IPS-NIHi7 (cell line): ENCODE results near the gene FOXO3.

Experiments used
- DNase-seq: peaks from one replicate; pipeline ENCODE4 v3.0.0; 2012; ENCODE audit warnings: mixed read lengths; ENCODE audit errors: extremely low spot score

The FOXO3 gene

DNA sequence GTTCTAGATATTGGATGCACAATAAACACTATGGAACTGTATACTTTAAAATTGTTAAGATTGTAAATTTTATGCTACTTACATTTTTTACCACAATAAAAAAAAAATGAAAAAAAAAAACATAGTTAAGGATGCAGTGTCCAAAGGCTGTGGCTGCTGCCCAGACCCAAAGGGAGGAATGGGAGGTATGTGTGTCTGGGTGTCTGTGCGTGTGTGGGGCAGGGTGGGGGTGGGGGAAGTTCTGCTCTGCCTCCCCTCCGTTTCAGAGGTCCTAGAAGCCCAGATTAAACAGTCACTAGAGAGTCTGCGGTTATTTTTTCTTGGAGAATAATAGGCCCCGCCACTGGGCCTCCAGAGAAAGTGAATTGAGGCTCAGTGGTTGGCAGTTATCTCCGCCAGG is 151.1 kb downstream of the FOXO3 start:
- no peak for DNase-seq

GRCh38 chr6:108712946-108713345 is 152.2 kb downstream of the FOXO3 start:
- no peak for DNase-seq

GRCh38 chr6:108714101-108714765 is 153.5 kb downstream of the FOXO3 start:
- DNase-seq: no peak

GRCh38 chr6:108714766-108715414 is 154.2 kb downstream of the FOXO3 start:
- DNase-seq: no peak

DNA sequence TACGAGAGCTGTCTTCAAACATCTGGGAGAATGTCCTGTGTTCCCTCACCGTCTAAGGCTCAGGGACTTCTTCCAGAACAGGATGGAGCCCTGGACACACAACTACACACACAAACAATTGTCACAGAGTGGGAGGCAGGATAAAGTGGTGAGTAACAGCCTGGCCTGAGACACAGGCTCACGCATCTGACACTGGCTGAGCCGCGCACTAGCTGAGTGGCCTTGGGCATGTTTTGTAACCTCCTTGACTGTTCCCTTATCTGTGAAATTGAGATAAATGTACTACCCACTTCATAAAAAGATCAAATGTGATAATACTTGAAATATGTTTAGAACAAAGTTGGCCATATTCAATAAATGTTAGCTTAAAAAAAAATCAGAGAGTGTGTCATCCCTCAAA is 155.1 kb downstream of the FOXO3 start:
- no peak for DNase-seq

GRCh38 chr6:108716801-108717791 is 156.4 kb downstream of the FOXO3 start:
- no peak for DNase-seq

DNA sequence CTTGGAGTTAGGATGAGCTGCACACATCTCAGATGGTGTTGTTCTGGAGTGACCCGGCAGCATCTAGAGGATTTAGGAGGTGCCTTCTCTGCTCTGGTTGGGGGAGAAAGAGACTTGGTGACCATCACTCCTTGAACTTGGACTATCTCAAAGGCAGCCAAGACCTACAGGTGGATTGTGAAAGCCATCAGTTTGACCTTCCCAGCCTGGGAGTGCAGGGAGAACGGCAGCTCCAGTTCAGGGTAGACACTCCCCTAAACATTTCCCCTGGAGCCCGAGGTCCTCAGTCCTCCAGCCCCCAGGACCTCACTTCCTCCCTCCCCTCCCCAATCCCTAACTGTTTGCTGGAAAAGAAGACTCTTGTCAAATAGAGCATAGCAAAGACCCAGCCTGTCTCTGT is 158.8 kb downstream of the FOXO3 start:
- no peak for DNase-seq

DNA sequence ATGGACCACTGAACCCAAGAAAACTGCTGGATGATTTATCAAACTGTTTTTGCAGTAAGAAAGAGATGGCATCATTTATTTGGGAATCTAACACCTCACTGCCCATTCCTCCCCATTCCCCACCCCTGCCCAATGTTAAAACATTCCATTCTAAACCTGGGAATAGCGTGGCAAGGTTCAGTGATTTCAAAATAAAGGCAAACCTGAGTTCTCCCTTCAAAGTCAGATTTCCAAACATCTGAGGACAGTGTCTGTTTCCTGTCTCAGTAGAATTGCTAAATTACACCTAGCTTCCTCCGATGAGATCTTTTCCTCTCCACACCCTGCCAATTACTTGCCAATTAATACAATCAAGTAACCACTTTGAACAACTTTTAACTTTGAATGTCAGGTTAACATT is 160.1 kb downstream of the FOXO3 start:
- DNase-seq: no peak

DNA sequence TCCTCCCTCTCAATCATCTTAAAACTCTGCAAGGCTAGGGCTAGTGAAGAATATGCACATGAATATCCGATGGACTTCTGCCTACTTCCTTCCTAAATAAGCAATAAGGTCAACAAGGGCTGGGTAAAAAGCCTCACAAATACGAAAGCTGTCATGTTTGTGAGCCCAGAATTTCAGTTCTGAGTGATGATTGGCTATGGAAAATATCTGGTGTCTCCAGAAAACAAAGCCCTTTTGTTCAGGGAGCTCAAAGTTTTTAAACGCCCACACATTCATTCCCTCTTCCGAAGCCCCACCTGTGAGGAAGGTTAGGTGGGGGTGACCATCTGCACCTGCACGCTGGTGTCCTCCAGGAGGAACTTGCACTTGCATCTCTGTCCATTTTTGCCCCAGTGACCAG is 160.6 kb downstream of the FOXO3 start:
- DNase-seq: no peak

DNA sequence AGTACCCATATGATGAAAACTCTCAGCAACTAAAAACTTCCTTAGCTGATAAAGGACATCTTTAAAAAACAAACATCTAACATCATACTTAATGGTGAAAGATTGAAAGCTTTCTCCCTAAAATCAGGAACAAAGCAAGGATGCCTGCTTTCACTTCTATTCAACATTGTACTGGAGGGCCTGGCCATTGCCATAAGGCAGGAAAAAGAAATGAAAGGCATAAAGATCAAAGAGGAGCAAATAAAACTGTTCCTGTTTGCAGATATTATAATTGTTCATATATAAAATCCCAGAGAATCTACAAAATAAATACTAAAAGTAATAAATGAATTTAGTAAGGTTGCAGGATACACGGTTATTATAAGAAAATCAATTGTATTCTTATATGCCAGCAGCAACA is 162.9 kb downstream of the FOXO3 start:
- no peak for DNase-seq

- DNase-seq: no peak
Measured at GRCh38 chr6:108726726-108727339, 166.1 kb downstream of the FOXO3 start.

DNA sequence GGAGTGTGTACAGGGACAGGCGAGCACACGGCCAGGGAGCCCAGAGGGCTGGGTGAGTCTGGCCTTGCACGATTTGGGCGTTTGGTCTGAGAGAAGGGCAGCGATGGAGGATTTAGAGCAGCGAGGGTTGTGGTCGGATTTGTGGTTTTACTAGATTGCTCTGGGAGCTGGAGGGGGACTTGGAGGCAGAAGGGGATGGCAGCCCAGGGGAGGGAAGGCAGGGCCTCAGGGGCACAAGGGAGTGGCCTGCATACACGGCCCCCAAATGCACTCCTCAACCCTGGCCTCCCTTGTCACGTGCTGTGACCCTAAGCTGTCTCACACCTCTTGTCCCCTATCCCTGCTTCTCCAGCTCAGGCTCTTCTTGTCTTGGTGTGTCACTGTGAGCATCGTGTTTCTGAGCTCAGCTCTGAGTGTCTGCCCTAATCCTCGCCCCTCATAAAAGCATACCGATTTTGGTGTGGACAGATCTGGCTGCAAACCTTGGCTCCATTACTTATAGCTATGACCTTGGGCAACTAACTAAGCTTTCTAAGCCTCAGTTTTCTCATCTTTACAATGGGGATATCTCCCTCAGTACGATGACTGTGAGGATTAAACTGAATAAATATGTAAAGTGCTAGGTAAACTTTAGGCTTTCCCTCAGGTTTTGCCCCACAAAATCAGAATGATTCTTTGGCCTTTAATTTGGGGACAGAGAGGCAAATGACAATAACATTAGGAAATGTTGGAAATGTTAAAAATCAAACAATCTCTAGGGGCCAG is 167.4 kb downstream of the FOXO3 start:
- DNase-seq: no peak

DNA sequence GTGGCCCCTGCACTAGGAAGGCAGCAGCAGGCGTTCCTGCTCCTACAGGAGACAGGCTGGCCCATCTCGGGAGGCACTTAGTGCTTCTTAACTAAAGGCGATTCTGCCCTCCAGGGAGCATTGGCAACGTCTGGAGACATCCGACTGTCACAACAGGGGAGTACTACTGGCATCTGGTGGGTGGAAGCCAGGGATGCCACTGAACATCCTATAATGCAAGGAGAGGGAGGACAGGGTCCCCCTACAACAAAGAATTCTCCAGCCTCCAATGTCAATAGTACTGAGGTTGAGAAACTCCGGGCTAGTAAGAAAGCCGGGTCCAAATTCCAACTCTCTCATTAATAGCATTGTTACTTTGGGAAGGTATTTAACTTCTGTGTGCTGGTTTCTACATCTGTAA is 168.1 kb downstream of the FOXO3 start:
- DNase-seq: no peak

GRCh38 chr6:108730635-108731515 is 170.2 kb downstream of the FOXO3 start:
- no peak for DNase-seq

- no peak for DNase-seq
Measured at GRCh38 chr6:108732091-108732870, 171.6 kb downstream of the FOXO3 start.

GRCh38 chr6:108733051-108733450 is 172.3 kb downstream of the FOXO3 start:
- DNase-seq: no peak

DNA sequence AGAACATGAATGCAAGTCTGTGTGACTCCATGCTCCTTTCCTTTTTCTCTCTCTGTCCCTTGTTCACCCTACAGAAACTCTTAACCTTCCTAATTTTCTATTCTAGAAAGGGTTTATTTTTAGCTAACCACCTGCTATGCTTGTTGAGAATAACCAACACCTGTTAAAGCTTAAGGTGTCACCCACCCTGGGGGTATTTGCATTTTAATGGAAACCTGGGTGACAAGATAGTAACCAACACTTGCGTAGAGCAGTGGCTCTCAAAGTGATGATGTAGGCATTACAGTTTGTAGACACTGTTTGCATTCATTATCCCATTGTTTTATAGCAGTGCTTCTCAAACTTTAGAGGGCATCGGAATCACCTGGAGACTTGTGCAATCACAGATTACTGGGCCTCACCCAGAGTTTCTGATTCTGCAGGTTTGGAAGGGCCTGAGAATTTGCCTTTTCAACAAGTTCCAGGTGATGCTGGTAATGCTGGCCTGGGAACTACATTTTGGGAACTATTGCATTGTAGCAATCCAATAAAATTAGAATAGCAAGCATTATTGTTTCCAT is 173.1 kb downstream of the FOXO3 start:
- no peak for DNase-seq
